HG03442 (cell line): ENCODE results near the gene SELENBP1.
A peak's percentile ranks its signal among the peaks of the same experiment; 100 is the strongest.

Source experiments
- ATAC-seq: cut with Tn5 transposase; IDR thresholded peaks from one replicate; pipeline ENCODE4 v1.9.1; 2021; ENCODE audit warnings: mild to moderate bottlenecking, moderate library complexity; ENCODE audit not compliant: unreplicated experiment

SELENBP1 gene

DNA sequence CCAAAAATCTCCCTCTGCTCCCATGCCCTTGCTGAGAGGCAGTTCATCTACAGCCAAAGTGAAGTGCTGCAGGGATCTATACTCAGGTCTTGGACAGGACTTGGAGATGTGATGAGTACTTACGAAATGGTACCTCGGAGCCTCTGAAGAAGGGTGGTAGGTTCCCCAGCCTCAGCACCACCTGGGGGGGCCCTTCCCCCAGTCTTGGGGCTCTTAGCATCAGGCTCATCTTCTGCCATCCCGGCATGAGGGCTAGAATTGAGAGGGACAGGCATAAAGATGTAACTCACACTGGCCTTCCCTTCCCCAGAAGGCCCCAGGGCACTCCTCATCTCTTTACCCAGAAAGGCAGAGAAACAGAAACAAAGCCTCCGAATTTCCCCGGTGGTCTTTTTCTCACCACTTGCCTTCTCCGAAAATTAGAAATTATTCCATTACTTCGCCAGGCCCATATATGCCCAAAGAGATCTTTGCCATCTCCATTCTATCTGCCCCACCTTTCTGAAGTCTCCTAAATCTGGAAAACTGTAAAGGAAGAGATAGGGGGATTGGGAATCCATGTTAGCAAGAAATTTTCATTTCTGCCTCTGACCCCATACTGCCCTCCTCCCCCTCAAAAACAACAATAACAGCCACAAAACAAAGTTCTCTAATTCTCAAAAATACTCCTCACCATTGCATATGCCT, 26.3 kb downstream of the SELENBP1 start:
- ATAC-seq = no peak

- no peak for ATAC-seq
Observed at GRCh38 chr1:151344291-151344690, 28.2 kb downstream of the SELENBP1 start.

- no peak for ATAC-seq
Observed at GRCh38 chr1:151343587-151343986, 28.9 kb downstream of the SELENBP1 start.

- ATAC-seq = no peak
Observed at GRCh38 chr1:151342569-151342968, 29.9 kb downstream of the SELENBP1 start.

DNA sequence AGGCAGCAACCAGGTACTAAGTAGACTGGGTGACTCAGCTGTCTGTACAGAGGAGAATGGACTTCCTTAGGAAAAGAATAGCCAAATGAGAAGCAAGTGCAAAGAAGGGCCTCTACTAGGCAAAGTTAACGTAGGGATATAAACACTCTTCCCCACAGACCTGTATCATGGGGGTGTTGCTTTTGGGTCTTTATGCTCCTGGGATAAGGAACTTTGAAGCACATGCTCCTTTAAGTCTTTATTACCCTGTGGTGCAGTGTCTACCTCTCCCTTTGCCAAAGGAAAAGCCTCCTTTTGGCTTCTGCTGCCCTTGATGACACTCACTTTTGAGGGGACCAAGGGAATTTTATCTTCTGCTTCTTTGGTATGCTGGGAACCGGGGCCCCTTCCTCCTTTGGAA, 30.5 kb downstream of the SELENBP1 start:
- no peak for ATAC-seq

DNA sequence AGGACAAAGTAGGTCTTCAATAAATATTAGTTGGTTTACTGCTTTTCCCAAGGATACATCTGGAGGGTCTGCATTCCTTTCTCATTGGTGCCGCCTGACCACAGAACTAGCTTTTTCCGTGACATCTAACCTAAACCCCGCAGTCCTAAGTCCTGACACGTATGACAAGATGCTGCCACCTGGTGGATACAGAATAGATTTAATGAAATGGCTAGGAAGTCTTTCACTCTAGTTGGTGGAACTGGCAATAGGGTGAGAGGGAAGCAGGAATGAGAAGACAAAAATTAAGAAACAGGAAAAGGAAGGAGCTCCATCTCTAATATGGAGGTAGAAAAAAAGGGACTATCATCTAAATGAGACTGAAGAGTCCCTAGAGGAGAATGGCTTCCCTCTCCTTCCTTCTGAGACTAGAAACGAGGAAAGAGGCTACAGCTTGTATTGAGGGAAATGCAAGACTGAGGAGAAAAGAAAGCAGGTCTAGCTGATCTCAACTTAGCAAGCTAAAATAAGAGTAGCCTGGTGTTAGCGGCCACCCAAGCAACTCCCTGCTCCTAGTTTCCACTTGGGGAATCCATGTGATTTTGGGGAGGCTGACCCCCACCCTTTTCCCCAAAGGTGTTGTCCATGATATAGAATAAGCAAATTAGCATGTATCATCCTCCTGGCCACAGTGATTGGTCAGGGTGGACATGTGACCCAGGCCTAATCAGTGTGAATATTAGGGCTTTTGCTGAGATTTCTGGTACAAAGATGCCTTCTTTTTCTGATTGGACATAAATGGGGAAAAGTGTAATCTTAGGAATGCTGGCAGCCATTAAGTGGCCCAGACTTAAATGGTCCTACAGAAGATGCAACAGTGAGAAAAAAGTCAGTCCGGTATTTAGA, 31.4 kb downstream of the SELENBP1 start:
- ATAC-seq = no peak

DNA sequence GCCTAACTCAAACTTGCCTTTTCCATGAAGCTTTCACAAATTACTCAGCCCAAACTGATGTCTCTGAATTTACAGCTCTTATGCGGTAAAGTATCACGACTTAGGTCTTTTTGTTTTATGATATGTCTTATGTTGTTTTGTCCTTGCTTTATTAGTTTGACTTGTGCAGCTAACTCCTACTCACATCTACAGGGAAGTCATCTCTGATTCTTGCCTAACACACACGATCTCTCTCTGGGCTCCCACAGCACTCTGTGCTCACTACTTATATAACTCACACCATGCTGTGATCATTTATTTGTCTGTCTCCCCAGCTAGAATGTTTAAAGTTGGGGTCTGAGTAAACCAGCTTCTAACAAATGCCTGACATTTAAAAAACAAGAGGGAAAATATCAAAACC, 35.9 kb downstream of the SELENBP1 start:
- no peak for ATAC-seq

DNA sequence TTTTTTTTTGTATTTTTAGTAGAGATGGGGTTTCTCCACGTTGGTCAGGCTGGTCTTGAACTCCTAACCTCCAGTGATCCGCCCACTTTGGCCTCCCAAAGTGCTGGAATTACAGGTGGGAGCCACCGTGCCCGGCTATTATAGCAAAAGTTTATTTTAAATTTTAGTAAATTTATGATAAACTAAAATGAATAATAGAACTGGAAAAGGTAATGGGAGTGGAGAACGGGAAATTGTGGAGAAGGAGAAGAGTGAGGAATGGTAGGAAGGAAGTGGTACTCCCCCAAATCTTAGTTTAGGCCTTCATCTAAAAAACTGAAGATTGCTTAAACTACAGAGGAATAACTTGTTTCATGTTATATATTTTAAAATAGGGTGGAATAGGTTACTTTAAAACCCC, 37.7 kb downstream of the SELENBP1 start:
- ATAC-seq = no peak

DNA sequence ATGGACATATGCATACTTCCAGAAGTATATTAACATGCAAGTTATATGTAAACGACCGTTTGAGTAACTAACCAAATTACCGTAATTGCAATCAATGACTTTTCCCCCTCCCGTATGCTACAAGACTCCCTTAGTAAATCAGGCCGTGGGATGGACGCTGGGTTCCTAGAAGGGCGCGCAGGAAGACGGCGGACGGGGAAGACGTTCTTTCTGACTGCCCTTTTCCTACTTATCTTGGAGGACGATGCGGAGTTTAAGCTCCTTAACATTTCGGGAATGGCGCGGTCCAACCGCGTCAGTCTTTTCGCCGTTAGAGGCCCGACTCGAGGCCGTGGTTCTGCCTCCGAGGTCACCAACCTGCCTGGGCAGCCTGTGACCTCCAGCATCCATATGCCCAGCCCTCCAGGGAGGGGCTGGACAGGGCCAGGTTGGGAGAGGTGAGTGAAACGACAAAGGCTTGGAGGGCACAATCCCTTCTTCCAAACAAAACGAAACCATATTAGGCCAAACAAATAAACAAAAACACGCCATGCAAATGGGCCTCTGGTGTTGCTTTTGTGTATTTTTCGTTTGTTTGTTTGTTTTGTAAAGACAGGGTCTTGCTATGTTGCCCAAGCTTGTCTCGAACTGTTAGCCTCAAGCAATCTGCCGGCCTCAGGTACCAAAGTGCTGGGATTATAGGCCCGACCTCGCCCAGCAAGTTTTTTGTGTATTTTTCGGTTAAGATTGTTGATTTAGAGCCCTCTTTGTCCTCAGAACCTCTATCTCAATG, 44.4 kb downstream of the SELENBP1 start:
- ATAC-seq = peak; percentile 10

DNA sequence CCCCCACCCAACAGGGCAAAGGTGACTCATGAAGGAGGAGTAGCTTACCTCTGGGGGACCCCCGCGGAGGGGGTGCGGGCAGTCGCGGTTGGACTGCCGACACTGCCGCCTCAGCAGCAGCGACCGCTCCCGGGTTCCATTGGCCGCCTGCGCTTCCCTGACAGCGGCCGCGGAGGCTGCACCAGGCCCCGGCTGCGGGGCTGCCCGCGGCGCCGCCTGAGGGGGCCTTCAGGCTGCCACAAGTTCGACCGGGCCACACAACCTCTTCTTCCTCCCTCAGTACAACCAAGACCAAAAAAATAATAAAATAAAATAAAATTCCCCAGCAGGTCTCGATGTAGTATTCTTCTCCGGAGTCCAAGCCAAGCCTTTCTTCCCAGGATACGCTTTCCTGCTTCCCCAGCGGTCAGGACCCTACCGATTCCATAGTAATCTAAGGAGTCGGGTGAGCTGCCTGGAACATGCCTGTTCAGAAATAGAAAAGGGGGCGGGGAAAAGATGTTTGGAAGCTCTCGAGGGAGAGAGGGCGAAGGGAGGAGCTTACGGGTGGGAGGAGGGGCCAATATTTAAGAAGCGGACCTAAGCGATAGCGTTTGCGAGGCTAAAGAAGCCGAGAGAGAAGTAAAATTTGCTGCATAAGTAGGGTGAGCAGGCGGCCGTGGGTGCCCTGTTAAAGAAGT, 45.1 kb downstream of the SELENBP1 start, which contains the start of gene PI4KB:
PI4KB (minus strand) TSS at position 194 of the 680 bp plus-strand sequence. CDS start 10,935 bp downstream, outside the sequence.
- ATAC-seq = peak; percentile 60

GRCh38 chr1:151326619-151327222, 45.8 kb downstream of the SELENBP1 start:
- ATAC-seq = peak; percentile 42

- no peak for ATAC-seq
Observed at GRCh38 chr1:151325646-151326429, 46.7 kb downstream of the SELENBP1 start.

- ATAC-seq = no peak
Observed at GRCh38 chr1:151325231-151325630, 47.3 kb downstream of the SELENBP1 start.

DNA sequence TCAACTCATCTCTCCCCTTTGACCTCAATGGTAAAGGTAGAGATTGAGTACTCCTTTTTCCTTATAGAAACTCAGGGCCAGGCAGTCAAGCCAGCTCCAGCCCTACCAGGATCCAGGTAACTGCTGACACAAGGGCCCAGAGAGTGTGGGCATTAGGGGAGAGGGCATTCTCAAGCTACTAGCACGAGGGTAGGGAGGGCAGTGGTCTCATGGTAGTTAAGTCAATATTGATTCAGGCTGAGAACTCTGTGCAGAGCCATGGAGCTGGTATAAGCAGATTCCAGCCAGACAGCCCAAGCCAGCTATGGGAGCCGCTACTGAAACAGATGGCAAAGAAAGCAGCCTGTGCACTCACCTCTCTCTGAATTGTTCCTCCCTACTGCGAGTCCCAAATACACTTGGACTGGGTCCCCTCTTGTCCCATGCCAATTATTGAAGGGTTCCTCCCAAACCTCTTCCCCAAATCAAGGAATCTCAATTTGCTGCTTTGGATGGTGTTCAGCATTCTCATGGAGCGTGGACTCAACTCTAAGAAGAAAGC, 48.0 kb downstream of the SELENBP1 start:
- ATAC-seq = no peak

DNA sequence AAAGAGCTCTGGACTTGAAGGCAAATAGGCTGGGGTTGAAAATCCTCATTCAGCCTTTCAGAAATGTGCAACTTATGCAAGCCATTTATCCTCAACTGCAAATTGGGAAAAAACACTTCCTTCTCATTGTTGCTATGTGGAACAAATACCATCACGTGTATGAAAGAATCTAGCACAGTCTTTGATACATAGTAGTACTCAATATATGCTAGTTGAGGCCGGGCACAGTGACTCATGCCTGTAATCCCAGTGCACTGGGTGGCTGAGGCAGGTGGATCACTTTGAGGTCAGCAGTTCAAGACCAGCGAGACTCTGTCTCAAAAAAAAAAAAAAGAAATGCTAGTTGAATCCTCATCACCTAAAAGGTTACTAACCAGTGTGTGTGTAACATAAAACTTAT, 53.5 kb downstream of the SELENBP1 start:
- ATAC-seq = no peak

DNA sequence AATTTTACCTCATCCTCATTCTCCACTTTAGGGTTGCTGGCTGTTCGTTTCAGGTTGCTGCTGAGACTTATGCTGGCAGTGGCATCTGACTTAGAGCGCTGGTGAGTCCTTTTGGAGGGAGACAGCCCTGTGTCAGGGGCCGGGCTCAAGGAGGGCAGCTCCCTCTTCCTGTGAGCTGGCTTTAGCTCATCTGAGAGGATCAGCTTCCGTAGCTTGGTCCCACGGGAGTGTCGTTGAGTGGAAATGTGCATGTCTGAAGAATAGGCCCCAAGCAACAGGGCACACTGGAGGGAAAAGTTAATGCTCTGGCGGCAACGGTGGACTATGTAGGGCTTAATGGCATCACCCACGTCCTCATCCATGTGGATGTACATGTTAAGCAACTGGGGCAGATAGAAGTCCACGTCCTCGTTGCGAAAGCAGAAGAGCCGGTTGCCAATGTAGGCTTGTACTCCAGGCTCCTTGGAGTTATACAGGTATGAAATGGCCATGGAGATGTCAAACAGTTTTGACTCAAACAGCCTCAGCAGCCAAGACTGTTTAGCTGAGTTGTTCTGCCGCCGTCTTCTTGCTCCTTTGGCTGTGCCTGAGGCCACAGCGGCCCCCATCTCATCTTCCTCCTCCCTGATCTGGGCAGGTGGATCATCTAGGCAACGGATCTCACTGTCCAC, 56.8 kb downstream of the SELENBP1 start:
- no peak for ATAC-seq
